ENCODE measurements around the gene LRRC46. TPM values are rescaled to one million over a fixed set of nuclear protein-coding genes. Genes with fewer than 3 reads are reported as not detected.

Gene LRRC46
- total and polyA plus RNA-seq, 2 experiments from 2014 or later, result 0.18 to 0.35 TPM

GRCh38 chr17:47791025-47791424 lies 40.4 kb upstream of the LRRC46 start (continued):
- TF ChIP-seq, protein P1, sequence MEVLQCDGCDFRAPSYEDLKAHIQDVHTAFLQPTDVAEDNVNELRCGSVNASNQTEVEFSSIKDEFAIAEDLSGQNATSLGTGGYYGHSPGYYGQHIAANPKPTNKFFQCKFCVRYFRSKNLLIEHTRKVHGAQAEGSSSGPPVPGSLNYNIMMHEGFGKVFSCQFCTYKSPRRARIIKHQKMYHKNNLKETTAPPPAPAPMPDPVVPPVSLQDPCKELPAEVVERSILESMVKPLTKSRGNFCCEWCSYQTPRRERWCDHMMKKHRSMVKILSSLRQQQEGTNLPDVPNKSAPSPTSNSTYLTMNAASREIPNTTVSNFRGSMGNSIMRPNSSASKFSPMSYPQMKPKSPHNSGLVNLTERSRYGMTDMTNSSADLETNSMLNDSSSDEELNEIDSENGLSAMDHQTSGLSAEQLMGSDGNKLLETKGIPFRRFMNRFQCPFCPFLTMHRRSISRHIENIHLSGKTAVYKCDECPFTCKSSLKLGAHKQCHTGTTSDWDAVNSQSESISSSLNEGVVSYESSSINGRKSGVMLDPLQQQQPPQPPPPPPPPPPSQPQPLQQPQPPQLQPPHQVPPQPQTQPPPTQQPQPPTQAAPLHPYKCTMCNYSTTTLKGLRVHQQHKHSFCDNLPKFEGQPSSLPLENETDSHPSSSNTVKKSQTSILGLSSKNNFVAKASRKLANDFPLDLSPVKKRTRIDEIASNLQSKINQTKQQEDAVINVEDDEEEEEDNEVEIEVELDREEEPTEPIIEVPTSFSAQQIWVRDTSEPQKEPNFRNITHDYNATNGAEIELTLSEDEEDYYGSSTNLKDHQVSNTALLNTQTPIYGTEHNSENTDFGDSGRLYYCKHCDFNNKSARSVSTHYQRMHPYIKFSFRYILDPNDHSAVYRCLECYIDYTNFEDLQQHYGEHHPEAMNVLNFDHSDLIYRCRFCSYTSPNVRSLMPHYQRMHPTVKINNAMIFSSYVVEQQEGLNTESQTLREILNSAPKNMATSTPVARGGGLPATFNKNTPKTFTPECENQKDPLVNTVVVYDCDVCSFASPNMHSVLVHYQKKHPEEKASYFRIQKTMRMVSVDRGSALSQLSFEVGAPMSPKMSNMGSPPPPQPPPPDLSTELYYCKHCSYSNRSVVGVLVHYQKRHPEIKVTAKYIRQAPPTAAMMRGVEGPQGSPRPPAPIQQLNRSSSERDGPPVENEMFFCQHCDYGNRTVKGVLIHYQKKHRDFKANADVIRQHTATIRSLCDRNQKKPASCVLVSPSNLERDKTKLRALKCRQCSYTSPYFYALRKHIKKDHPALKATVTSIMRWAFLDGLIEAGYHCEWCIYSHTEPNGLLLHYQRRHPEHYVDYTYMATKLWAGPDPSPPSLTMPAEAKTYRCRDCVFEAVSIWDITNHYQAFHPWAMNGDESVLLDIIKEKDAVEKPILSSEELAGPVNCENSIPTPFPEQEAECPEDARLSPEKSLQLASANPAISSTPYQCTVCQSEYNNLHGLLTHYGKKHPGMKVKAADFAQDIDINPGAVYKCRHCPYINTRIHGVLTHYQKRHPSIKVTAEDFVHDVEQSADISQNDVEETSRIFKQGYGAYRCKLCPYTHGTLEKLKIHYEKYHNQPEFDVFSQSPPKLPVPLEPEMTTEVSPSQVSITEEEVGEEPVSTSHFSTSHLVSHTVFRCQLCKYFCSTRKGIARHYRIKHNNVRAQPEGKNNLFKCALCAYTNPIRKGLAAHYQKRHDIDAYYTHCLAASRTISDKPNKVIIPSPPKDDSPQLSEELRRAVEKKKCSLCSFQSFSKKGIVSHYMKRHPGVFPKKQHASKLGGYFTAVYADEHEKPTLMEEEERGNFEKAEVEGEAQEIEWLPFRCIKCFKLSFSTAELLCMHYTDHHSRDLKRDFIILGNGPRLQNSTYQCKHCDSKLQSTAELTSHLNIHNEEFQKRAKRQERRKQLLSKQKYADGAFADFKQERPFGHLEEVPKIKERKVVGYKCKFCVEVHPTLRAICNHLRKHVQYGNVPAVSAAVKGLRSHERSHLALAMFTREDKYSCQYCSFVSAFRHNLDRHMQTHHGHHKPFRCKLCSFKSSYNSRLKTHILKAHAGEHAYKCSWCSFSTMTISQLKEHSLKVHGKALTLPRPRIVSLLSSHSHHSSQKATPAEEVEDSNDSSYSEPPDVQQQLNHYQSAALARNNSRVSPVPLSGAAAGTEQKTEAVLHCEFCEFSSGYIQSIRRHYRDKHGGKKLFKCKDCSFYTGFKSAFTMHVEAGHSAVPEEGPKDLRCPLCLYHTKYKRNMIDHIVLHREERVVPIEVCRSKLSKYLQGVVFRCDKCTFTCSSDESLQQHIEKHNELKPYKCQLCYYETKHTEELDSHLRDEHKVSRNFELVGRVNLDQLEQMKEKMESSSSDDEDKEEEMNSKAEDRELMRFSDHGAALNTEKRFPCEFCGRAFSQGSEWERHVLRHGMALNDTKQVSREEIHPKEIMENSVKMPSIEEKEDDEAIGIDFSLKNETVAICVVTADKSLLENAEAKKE (CRISPR knock-in tag; IDR thresholded peaks at IDR 0.05), result no peak
- no peak for TF ChIP-seq STAT1 (IDR thresholded peaks at IDR 0.05; ENCODE audit: unreplicated experiment)
- no peak for TF ChIP-seq ZNF331 (CRISPR knock-in tag; IDR thresholded peaks at IDR 0.05; ENCODE audit: low read depth)

- Histone ChIP-seq H2AFZ (no peak overlapping the region), H3K79me2 (replicated peaks; ENCODE audit: insufficient read depth) (no peaks in the 10 kb centered on the region), H3K9me2 (ENCODE audit: insufficient read depth) (no peaks in the 10 kb centered on the region), H3K27ac (ENCODE audit: low read depth) (no peak overlapping the region), H3K27me3 (ENCODE audit: insufficient read depth) (peaks cover 67% of the 10 kb centered on the region), H4K20me1 (replicated peaks; ENCODE audit: insufficient read depth) (no peaks in the 10 kb centered on the region; the same call in 1 of the 2 replicates), H3K4me1 (ENCODE audit: insufficient read depth) (0 out of 2 replicates have a peak, but pooled peaks cover 4% of the 10 kb centered on the region), H3F3A (replicated peaks; ENCODE audit: low read depth) (0 out of 2 replicates have a peak, but pooled peaks cover 4% of the 10 kb centered on the region), H3K4me2 (no peak overlapping the region), H3K4me3 (no peak overlapping the region), H3K36me3 (ENCODE audit: insufficient read depth) (no peaks in the 10 kb centered on the region)
- H3K27me3 Mint-ChIP-seq (ENCODE audit: insufficient read depth, low read depth, poor library complexity), result peaks cover 38% of the 10 kb centered on the region
- ATAC-seq, result no peak
- no peaks in the 10 kb centered on the region for H3K9me3 Mint-ChIP-seq
- peaks cover 4% of the 10 kb centered on the region; the same call in 2 of the 3 replicates for H3K4me1 Mint-ChIP-seq
- H3K27ac Mint-ChIP-seq, result no peak overlapping the region
- no peaks in the 10 kb centered on the region; the same call in 2 of the 3 replicates for H3K36me3 Mint-ChIP-seq (ENCODE audit: low read depth)
- H3K4me3 Mint-ChIP-seq, result no peak overlapping the region
- no peak for DNase-seq (ENCODE audit: low spot score)
- no peak for TF ChIP-seq EZH2 (IDR thresholded peaks at IDR 0.05; ENCODE audit: low read depth, unreplicated experiment)
- TF ChIP-seq EZH2phosphoT487 (IDR thresholded peaks at IDR 0.05; ENCODE audit: unreplicated experiment), result no peak
- TF ChIP-seq REST (IDR thresholded peaks at IDR 0.05; ENCODE audit: unreplicated experiment), result no peak
- TF ChIP-seq CREB1 (CRISPR knock-in tag; IDR thresholded peaks at IDR 0.05; ENCODE audit: low read depth), result no peak
- TF ChIP-seq, protein P2, sequence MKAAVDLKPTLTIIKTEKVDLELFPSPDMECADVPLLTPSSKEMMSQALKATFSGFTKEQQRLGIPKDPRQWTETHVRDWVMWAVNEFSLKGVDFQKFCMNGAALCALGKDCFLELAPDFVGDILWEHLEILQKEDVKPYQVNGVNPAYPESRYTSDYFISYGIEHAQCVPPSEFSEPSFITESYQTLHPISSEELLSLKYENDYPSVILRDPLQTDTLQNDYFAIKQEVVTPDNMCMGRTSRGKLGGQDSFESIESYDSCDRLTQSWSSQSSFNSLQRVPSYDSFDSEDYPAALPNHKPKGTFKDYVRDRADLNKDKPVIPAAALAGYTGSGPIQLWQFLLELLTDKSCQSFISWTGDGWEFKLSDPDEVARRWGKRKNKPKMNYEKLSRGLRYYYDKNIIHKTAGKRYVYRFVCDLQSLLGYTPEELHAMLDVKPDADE (IDR thresholded peaks at IDR 0.05), result no peak
Measured at GRCh38 chr17:47792457-47792856, 39.0 kb upstream of the LRRC46 start.

Data from GM23338 (cell line).